ENCODE results near the gene LYPD8. TPM values are rescaled to one million over a fixed set of nuclear protein-coding genes. Genes with fewer than 3 reads are reported as not detected.

The LYPD8 gene
- total RNA-seq, 2 donors from 2014 or later = not detected

DNA sequence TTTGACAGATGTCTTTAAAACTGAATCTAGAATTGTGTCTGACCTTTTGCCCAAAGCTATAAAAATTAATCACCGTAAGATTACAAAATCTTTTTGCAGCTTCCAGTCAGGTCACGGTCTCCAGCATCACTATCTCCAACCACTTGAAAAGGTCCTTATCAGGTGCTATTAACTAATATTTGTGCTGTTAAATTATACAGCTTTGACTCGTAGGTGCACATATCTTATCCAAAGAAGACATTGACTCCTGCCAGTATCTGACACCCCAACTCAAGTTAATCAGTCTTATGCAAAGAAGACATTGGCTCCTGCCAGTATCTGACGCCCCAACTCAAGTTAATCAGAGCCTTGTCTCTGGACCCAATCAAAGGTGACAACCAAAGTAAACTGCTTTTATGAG, 19.9 kb upstream of the LYPD8 start:
- Histone ChIP-seq H3K36me3 (replicated peaks in 1 of 2; ENCODE audit: insufficient read depth in 1 of 2, low read depth in 2 of 2) (no peaks in the 10 kb centered on the region), H3K27me3 (peaks cover 0 to 3% of the 10 kb centered on the region in 2 donors), H3K4me3 (no peak overlapping the region), H3K9me3 (peaks cover 0 to 9% (median 0%) of the 10 kb centered on the region in 3 donors), H3K27ac (no peak overlapping the region), H3K4me1 (no peaks in the 10 kb centered on the region)
- ATAC-seq = no peak
- no peak for TF ChIP-seq POLR2A (IDR thresholded peaks at IDR 0.05)
- TF ChIP-seq, protein P1, sequence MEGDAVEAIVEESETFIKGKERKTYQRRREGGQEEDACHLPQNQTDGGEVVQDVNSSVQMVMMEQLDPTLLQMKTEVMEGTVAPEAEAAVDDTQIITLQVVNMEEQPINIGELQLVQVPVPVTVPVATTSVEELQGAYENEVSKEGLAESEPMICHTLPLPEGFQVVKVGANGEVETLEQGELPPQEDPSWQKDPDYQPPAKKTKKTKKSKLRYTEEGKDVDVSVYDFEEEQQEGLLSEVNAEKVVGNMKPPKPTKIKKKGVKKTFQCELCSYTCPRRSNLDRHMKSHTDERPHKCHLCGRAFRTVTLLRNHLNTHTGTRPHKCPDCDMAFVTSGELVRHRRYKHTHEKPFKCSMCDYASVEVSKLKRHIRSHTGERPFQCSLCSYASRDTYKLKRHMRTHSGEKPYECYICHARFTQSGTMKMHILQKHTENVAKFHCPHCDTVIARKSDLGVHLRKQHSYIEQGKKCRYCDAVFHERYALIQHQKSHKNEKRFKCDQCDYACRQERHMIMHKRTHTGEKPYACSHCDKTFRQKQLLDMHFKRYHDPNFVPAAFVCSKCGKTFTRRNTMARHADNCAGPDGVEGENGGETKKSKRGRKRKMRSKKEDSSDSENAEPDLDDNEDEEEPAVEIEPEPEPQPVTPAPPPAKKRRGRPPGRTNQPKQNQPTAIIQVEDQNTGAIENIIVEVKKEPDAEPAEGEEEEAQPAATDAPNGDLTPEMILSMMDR (IDR thresholded peaks at IDR 0.05) = no peak
- intact Hi-C loops (cut with DNase I) = no loop called here
- no peak for DNase-seq
- 25 to 38% methylated on average over 4 of the region's 4 CpGs for WGBS, 2 donors

DNA sequence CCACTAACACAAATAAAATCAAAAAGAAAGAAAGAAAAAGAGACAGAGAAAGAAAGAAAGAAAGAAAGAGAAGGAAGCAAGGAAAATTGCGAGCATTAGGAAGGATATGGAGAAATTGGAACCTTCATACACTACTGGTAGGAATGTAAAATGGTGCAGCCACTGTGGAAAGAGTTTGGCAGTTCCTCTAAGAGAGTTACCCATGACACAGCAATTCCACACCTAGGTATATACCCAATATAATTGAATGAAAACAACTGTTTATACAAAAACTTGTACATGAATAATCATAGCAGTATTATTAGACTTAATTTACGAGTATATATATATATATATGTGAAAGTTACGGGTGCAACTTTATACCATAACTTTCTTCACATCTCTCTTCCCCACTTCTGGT, 4.1 kb upstream of the LYPD8 start:
- intact Hi-C loops (cut with DNase I) = no loop called here
- Histone ChIP-seq H3K4me1 (peaks cover 19% of the 10 kb centered on the region), H3K4me3 (no peak overlapping the region), H3K27me3 (no peaks in the 10 kb centered on the region), H3K36me3 (replicated peaks in 1 of 2; ENCODE audit: insufficient read depth in 1 of 2, low read depth in 2 of 2) (no peaks in the 10 kb centered on the region), H3K27ac (no peak overlapping the region), H3K9me3 (no peaks in the 10 kb centered on the region)
- 71 to 82% methylated on average over 3 of the region's 3 CpGs for WGBS, 2 donors
- no peak for TF ChIP-seq POLR2A (IDR thresholded peaks at IDR 0.05)
- TF ChIP-seq, protein P1 (IDR thresholded peaks at IDR 0.05) = no peak
- ATAC-seq (no peak), DNase-seq (no peak)

DNA sequence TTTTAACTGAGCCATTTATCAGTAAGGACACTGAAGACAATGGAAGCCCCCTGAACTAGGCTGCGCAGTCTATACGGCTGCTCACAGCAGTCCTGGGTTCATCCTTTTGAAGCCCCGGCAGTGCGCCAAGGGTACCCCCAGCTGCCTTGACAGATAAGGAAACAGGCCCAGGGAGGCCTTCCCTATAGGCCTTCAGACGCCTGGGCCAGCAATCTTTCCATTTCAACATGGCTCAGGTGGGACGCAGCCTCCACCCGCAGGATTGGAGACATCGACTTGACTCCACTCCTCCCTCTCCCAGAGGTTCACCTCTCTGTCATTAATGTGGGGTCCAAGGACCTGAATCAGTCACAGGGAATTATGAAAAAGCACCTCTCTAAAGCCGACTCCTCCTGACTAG, 2.8 kb upstream of the LYPD8 start:
- WGBS, 2 donors = 81 to 90% methylated on average over 4 to 9 of the region's 9 CpGs
- DNase-seq (no peak), ATAC-seq (no peak)
- Histone ChIP-seq H3K4me3 (no peak overlapping the region), H3K27ac (peak overlapping the region in 2 of 4 donors; percentile 8 to 45), H3K4me1 (peaks cover 19% of the 10 kb centered on the region), H3K27me3 (no peaks in the 10 kb centered on the region), H3K9me3 (no peaks in the 10 kb centered on the region), H3K36me3 (replicated peaks in 1 of 2; ENCODE audit: insufficient read depth in 1 of 2, low read depth in 2 of 2) (no peaks in the 10 kb centered on the region)
- intact Hi-C loops (cut with DNase I) = no loop called here
- TF ChIP-seq, protein P1 (IDR thresholded peaks at IDR 0.05) = no peak
- no peak for TF ChIP-seq POLR2A (IDR thresholded peaks at IDR 0.05)

DNA sequence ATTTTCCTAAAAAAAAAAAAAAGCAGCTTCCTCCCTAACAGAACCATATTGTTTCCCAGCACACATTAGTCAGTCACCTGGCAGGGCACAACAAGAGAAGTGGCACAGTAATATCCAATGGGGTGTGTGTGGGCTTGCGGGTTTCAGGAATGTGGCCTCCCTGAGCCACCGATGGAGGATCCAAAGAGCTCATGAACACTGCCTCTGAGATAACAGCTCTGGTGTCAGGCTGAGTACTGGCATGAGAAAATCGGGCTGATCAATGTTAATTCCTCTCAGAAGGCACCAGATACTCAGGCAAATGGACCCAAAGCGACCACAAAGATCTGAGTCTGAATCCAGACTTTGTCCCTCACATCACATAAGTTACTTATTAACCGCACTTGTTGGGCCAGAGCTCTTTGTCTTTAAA, 2.2 kb upstream of the LYPD8 start:
- peaks cover 19% of the 10 kb centered on the region for H3K4me1 ChIP-seq
- DNase-seq = peak in 3 of 4 donors; percentile 14 to 26 (median 22)
- H3K27ac ChIP-seq = peak overlapping the region in 2 of 4 donors; percentile 8 to 45
- H3K9me3 ChIP-seq = no peaks in the 10 kb centered on the region
- H3K4me3 ChIP-seq = no peak overlapping the region
- H3K27me3 ChIP-seq = no peaks in the 10 kb centered on the region
- H3K36me3 ChIP-seq (replicated peaks in 1 of 2; ENCODE audit: insufficient read depth in 1 of 2, low read depth in 2 of 2) = no peaks in the 10 kb centered on the region
- WGBS, 2 donors = 26 to 32% methylated on average over 3 to 5 of the region's 5 CpGs
- intact Hi-C loops (cut with DNase I) = no loop called here
- ATAC-seq = peak; percentile 78
- TF ChIP-seq, protein P1 (IDR thresholded peaks at IDR 0.05) = no peak

DNA sequence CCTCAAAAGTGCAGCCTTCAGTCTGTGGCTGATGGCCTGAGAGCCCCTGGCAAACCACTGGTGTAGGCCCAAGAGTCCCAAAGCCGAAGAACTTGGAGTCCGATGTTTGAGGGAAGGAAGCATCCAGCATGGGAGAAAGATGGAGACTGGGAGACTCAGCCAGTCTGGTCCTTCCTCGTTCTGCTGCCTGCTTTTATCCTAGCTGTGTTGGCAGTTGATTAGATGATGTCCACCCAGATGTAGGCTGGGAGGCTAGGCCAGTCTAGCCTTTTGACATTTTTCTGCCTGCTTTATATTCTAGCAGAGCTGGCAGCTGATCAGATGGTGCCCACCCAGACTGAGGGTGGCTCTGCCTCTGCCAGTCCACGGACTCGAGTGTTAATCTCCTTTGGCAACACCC, 1.1 kb upstream of the LYPD8 start:
- intact Hi-C loops (cut with DNase I) = no loop called here
- TF ChIP-seq, protein P1 (IDR thresholded peaks at IDR 0.05) = no peak
- no peak for TF ChIP-seq POLR2A (IDR thresholded peaks at IDR 0.05)
- WGBS, 2 donors = 73 to 84% methylated on average over 5 of the region's 5 CpGs
- Histone ChIP-seq H3K27me3 (no peaks in the 10 kb centered on the region), H3K4me3 (no peak overlapping the region), H3K9me3 (no peaks in the 10 kb centered on the region), H3K4me1 (peaks cover 19% of the 10 kb centered on the region), H3K36me3 (replicated peaks in 1 of 2; ENCODE audit: insufficient read depth in 1 of 2, low read depth in 2 of 2) (no peaks in the 10 kb centered on the region), H3K27ac (peak overlapping the region in 1 of 4 donors; percentile 45)
- DNase-seq (no peak), ATAC-seq (no peak)
